ENCODE results near the gene PCDHA1. TPM values are rescaled to one million over a fixed set of nuclear protein-coding genes. Genes with fewer than 3 reads are reported as not detected.

The PCDHA1 gene
- total and polyA plus RNA-seq, 9 of the 15 experiments (the other 6 are each of a cell fraction or from before 2014, with no cell fraction given): not detected

DNA sequence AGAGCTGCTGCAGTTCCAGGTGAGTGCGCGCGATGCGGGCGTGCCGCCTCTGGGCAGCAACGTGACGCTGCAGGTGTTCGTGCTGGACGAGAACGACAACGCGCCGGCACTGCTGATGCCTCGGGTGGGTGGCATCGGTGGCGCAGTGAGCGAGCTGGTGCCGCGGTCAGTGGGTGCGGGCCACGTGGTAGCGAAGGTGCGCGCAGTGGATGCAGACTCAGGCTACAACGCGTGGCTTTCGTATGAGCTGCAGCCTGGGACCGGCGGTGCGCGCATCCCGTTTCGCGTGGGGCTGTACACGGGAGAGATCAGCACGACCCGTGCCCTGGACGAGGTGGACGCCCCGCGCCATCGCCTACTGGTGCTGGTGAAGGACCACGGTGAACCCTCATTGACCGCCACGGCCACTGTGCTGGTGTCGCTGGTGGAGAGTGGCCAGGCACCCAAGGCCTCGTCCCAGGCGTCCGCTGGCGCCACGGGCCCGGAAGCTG is 16.9 kb downstream of the PCDHA1 start:
- Histone ChIP-seq H3K4me1 (replicated peaks in 1 of 2; ENCODE audit: control insufficient read depth in 2 of 2, insufficient read depth in 2 of 2, low read length in 2 of 2) (peaks cover 0 to 11% of the 10 kb centered on the region in 2 experiments; a peak in 2 of 5 replicates), H4K20me1 (replicated peaks; ENCODE audit: control insufficient read depth, insufficient read depth, low read length) (no peaks in the 10 kb centered on the region), H3K9me1 (ENCODE audit: control insufficient read depth, insufficient read depth, low read length) (no peaks in the 10 kb centered on the region), H3K4me3 (no peak overlapping the region), H3K9me3 (replicated peaks; ENCODE audit: control insufficient read depth, insufficient read depth, low read depth, low read length) (no peaks in the 10 kb centered on the region), H3K27me3 (ENCODE audit: control insufficient read depth in 2 of 2, insufficient read depth in 2 of 2, low read length in 2 of 2) (no peaks in the 10 kb centered on the region), H3K4me2 (ENCODE audit: insufficient read depth, low read length) (no peak overlapping the region), H2AFZ (ENCODE audit: low read depth, low read length) (no peak overlapping the region), H3K79me2 (ENCODE audit: control insufficient read depth, insufficient read depth, low read length) (no peaks in the 10 kb centered on the region), H3K9ac (ENCODE audit: insufficient read depth in 1 of 2, low read depth in 2 of 2, low read length in 2 of 2) (no peak overlapping the region), H3K27ac (ENCODE audit: extremely low read depth, low read depth, low read length) (no peak overlapping the region), H3K36me3 (ENCODE audit: control insufficient read depth, insufficient read depth, low read length) (no peaks in the 10 kb centered on the region)
- ChIA-PET CTCF (ENCODE audit: low intra/inter-chr PET ratio) (no interaction called here), POLR2A (no interaction called here)
- no peak for FAIRE-seq
- WGBS (ENCODE audit: insufficient coverage, low coverage, missing lambda C conversion rate): 36% methylated on average over 21 of the region's 53 CpGs
- in situ Hi-C loops (cut with MboI) (no loop called here), intact Hi-C loops (cut with micrococcal nuclease) (no loop called here)
- no peak for DNase-seq (ENCODE audit: extremely low read depth in 1 of 4, low spot score in 3 of 4)
- ATAC-seq: no peak
- BruUV-seq (replicated peaks): no TSS peak
- TF ChIP-seq SMAD2 (IDR thresholded peaks at IDR 0.05; ENCODE audit: low read depth, low read length) (no peak), CREB5 (CRISPR knock-in tag; IDR thresholded peaks at IDR 0.05) (no peak), CHD7 (IDR thresholded peaks at IDR 0.05; ENCODE audit: low read depth, low read length) (no peak)
- TF ChIP-seq, protein P1, sequence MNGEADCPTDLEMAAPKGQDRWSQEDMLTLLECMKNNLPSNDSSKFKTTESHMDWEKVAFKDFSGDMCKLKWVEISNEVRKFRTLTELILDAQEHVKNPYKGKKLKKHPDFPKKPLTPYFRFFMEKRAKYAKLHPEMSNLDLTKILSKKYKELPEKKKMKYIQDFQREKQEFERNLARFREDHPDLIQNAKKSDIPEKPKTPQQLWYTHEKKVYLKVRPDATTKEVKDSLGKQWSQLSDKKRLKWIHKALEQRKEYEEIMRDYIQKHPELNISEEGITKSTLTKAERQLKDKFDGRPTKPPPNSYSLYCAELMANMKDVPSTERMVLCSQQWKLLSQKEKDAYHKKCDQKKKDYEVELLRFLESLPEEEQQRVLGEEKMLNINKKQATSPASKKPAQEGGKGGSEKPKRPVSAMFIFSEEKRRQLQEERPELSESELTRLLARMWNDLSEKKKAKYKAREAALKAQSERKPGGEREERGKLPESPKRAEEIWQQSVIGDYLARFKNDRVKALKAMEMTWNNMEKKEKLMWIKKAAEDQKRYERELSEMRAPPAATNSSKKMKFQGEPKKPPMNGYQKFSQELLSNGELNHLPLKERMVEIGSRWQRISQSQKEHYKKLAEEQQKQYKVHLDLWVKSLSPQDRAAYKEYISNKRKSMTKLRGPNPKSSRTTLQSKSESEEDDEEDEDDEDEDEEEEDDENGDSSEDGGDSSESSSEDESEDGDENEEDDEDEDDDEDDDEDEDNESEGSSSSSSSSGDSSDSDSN (IDR thresholded peaks at IDR 0.05; ENCODE audit: borderline replicate concordance in 1 of 2, low read depth in 2 of 2, low read length in 2 of 2): no peak

Measured in K562 (cell line).